Embryonic facial prominence (tissue), 1 donor: ENCODE measurements around the gene SPDYE6.
"Not testable (repeated sequence)": the region's sequence is repeated elsewhere in the genome, so short reads cannot be mapped to it uniquely, and the experiment has no call there.

ENCODE experiments used
- DNase-seq: peaks from one replicate; pipeline ENCODE4 v3.0.0-alpha.2; 2016; ENCODE audit errors: extremely low spot score

SPDYE6 gene

GRCh38 chr7:102363549-102364393, 7.5 kb upstream of the SPDYE6 start:
- peak; percentile 94 for DNase-seq

GRCh38 chr7:102346983-102347382, 9.3 kb downstream of the SPDYE6 start:
- not testable (repeated sequence) for DNase-seq

GRCh38 chr7:102340599-102341368, 15.5 kb downstream of the SPDYE6 start:
- not testable (repeated sequence) for DNase-seq

GRCh38 chr7:102337420-102337819, 18.8 kb downstream of the SPDYE6 start:
- not testable (repeated sequence) for DNase-seq

GRCh38 chr7:102337002-102337401, 19.2 kb downstream of the SPDYE6 start:
- DNase-seq: not testable (repeated sequence)

GRCh38 chr7:102335574-102335973, 20.7 kb downstream of the SPDYE6 start:
- not testable (repeated sequence) for DNase-seq

- DNase-seq: not testable (repeated sequence)
These were observed 25.4 kb downstream of the SPDYE6 start for GRCh38 chr7:102330666-102331460.

GRCh38 chr7:102329366-102329765, 26.9 kb downstream of the SPDYE6 start:
- DNase-seq: not testable (repeated sequence)

- not testable (repeated sequence) for DNase-seq
These were observed 27.4 kb downstream of the SPDYE6 start for GRCh38 chr7:102328863-102329262.

- DNase-seq: not testable (repeated sequence)
These were observed 29.1 kb downstream of the SPDYE6 start for GRCh38 chr7:102327183-102327582.

- no peak for DNase-seq
These were observed 29.9 kb downstream of the SPDYE6 start for GRCh38 chr7:102326157-102326889.

GRCh38 chr7:102325106-102325505, 31.1 kb downstream of the SPDYE6 start:
- DNase-seq: not testable (repeated sequence)

- no peak for DNase-seq
These were observed 32.4 kb downstream of the SPDYE6 start for GRCh38 chr7:102323914-102324195.

- no peak for DNase-seq
These were observed 34.0 kb downstream of the SPDYE6 start for GRCh38 chr7:102322202-102322715.

GRCh38 chr7:102321351-102322201, 34.7 kb downstream of the SPDYE6 start:
- no peak for DNase-seq

GRCh38 chr7:102320601-102321350, 35.5 kb downstream of the SPDYE6 start:
- no peak for DNase-seq

GRCh38 chr7:102320181-102320580, 36.1 kb downstream of the SPDYE6 start:
- no peak for DNase-seq

GRCh38 chr7:102319671-102320070, 36.6 kb downstream of the SPDYE6 start:
- no peak for DNase-seq

- no peak for DNase-seq
These were observed 37.7 kb downstream of the SPDYE6 start for GRCh38 chr7:102318482-102318971.
